Sigmoid colon (tissue), 4 donors: ENCODE measurements around the gene MAD1L1.

Experiments used
- EP300 ChIP-seq, 4 donors: sonication (generic); formaldehyde crosslinking; IDR thresholded peaks; one replicate each; pipeline ENCODE4 v1.6.1; 2017; ENCODE audit warnings: antibody characterized with exemption in 4 of 4
- POLR2A ChIP-seq, 2 donors: fragments of 450-650 bp; IDR thresholded peaks; one replicate each; pipeline ENCODE4 v1.6.1; 2016; ENCODE audit warnings: antibody characterized with exemption in 2 of 2, mild to moderate bottlenecking in 2 of 2, moderate library complexity in 2 of 2
- POLR2AphosphoS5 ChIP-seq, 4 donors: sonication (generic); formaldehyde crosslinking; IDR thresholded peaks; one replicate each; pipeline ENCODE4 v1.6.1; 2017; ENCODE audit warnings: antibody characterized with exemption in 4 of 4

GRCh38 chr7:1961701-1962276 is 271.0 kb downstream of the MAD1L1 start:
- TF ChIP-seq POLR2A (IDR thresholded peaks at IDR 0.05) (no peak), POLR2AphosphoS5 (IDR thresholded peaks at IDR 0.05) (no peak), EP300 (IDR thresholded peaks at IDR 0.05) (no peak)
